Mucosa of rectum (tissue), 2 donors: ENCODE results near the gene STRBP.
"Not testable (repeated sequence)": the region's sequence is repeated elsewhere in the genome, so short reads cannot be mapped to it uniquely, and the experiment has no call there.

Source experiments
- H3K27ac ChIP-seq, 2 donors: one replicate each; pipeline ENCODE4 v1.7.0; 2013; ENCODE audit warnings: inconsistent platforms in 2 of 2, low read depth in 2 of 2, low read length in 2 of 2
- H3K27me3 ChIP-seq, 2 donors: one replicate each; pipeline ENCODE4 v1.7.0; 2013; ENCODE audit warnings: low read length in 2 of 2; ENCODE audit not compliant: control insufficient read depth in 2 of 2, insufficient read depth in 2 of 2
- H3K36me3 ChIP-seq, 2 donors: one replicate each; pipeline ENCODE4 v1.7.0; 2013; ENCODE audit warnings: low read length in 2 of 2; ENCODE audit not compliant: control insufficient read depth in 2 of 2, insufficient read depth in 2 of 2
- H3K4me1 ChIP-seq, 2 donors: one replicate each; pipeline ENCODE4 v1.7.0; 2013; ENCODE audit warnings: low read length in 2 of 2, mild to moderate bottlenecking in 1 of 2; ENCODE audit not compliant: control insufficient read depth in 2 of 2, insufficient read depth in 2 of 2
- H3K4me3 ChIP-seq, 2 donors: one replicate each; pipeline ENCODE4 v1.7.0; 2013; ENCODE audit warnings: low read length in 2 of 2
- H3K9ac ChIP-seq, 2 donors: one replicate each; pipeline ENCODE4 v1.7.0; 2013; ENCODE audit warnings: low read length in 2 of 2, low read depth in 1 of 2, mild to moderate bottlenecking in 1 of 2
- H3K9me3 ChIP-seq, 2 donors: one replicate each; pipeline ENCODE4 v1.7.0; 2013; ENCODE audit warnings: low read length in 2 of 2; ENCODE audit not compliant: control insufficient read depth in 2 of 2
- donor health status: healthy.
- donor health status: Normal muscosa, but diverticular disease.

STRBP gene

DNA sequence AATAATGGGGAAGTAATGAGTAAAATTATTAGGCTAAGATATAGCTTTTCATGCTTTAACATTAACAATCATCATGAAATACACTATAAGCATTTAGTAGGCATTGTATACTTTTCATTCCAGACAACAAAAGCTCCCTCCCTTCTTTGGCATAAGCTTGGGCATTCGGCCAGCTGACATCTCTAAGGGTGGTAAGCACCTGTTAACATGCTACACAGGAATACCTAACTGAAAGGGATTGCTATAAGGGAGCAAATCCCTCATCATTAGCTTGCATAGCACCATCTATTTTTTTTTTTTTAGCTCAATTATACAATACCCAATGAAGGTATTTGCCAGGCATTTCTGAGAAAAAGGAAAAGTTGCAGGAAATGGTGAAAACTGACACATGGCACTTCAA lies 16.6 kb downstream of the STRBP start:
- H3K9me3 ChIP-seq: no peaks in the 10 kb centered on the region
- no peaks in the 10 kb centered on the region for H3K27me3 ChIP-seq
- H3K4me1 ChIP-seq: peaks cover 7 to 9% of the 10 kb centered on the region in 2 donors
- no peaks in the 10 kb centered on the region for H3K36me3 ChIP-seq
- no peak overlapping the region for H3K4me3 ChIP-seq
- H3K9ac ChIP-seq: no peak overlapping the region
- no peak overlapping the region for H3K27ac ChIP-seq

DNA sequence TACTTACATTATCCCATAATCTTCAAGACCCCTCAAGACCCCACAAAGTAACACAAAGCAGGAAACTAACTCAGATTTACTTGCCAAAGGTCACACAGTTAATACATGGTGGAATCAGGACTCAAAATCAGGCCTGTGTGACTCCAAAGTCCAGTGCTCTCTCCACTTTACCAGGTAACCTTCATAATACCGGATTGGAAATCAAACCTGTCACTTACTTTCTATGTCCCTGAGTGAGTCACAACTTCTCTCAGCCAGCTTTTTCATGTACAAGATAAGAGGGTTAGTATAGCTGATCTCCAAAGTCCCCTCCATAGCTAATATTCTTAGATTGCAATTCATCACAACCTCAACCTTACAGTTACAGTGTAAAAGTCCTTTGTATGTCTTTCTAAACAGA lies 17.1 kb downstream of the STRBP start:
- no peaks in the 10 kb centered on the region for H3K36me3 ChIP-seq
- peaks cover 8 to 9% of the 10 kb centered on the region in 2 donors for H3K4me1 ChIP-seq
- H3K27me3 ChIP-seq: no peaks in the 10 kb centered on the region
- H3K9me3 ChIP-seq: no peaks in the 10 kb centered on the region
- no peak overlapping the region for H3K4me3 ChIP-seq
- no peak overlapping the region for H3K27ac ChIP-seq
- no peak overlapping the region for H3K9ac ChIP-seq

DNA sequence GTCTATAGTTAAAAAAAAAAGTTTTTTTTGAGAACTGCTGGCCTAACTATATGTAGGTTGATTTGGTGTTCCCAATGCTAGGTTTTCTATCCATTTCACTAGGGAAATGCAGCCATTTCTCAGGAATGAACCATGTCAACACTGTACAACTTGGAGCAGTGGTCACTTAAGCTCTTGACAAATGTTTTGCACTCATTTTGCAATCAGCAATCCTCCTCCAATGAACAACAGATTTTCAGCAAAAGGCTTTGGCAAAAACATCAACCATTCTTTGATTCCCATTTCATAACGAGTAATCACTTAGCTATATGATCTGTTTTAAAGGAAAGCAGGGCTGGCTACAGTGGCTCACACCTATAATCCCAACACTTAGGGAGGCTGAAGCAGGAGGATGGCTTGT lies 17.9 kb downstream of the STRBP start:
- no peaks in the 10 kb centered on the region for H3K9me3 ChIP-seq
- H3K9ac ChIP-seq: no peak overlapping the region
- peaks cover 9 to 10% of the 10 kb centered on the region in 2 donors for H3K4me1 ChIP-seq
- H3K27ac ChIP-seq: no peak overlapping the region
- no peaks in the 10 kb centered on the region for H3K36me3 ChIP-seq
- H3K27me3 ChIP-seq: no peaks in the 10 kb centered on the region
- no peak overlapping the region for H3K4me3 ChIP-seq

DNA sequence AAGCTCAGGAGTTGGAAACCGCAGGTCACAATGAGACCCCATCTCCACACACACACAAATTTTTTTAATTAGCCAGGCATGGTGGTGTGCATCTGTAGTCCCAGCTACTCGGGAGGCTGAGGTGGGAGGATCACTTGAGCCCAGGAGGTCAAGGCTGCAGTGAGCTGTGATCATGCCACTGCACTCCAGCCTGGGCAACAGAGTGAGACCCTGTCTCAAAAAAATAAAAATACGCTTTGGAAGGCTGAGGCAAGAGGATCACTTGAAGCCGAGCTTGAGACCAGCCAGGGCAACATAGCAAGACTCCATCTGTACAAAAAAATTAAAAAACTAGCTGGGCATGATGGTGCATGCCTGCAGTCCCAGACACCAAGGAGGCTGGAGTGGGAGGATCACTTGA lies 19.2 kb downstream of the STRBP start:
- not testable (repeated sequence) for H3K27ac ChIP-seq, H3K4me3 ChIP-seq, H3K9ac ChIP-seq, H3K9me3 ChIP-seq, H3K27me3 ChIP-seq, H3K36me3 ChIP-seq, H3K4me1 ChIP-seq

DNA sequence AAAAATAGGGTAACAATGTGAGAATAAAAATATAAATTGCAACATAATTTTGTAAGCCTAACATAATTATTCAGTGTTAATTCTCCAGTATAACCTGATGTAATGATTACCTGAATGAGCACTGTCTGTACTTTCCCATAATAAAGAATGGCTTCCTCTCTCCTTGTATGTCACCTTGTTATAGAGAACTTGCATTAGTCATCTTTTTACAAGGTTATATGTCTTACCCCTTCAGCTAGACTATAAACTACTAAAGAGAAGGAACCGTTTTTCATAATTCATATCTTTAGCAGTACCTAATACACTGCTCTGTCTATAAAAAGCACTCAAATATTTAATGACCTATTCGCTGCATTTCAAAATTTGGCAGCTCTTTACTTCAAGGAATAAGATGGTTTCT lies 19.8 kb downstream of the STRBP start:
- no peaks in the 10 kb centered on the region for H3K27me3 ChIP-seq
- no peaks in the 10 kb centered on the region for H3K36me3 ChIP-seq
- H3K4me3 ChIP-seq: no peak overlapping the region
- no peaks in the 10 kb centered on the region for H3K9me3 ChIP-seq
- H3K4me1 ChIP-seq: peaks cover 9 to 10% of the 10 kb centered on the region in 2 donors
- H3K27ac ChIP-seq: no peak overlapping the region
- no peak overlapping the region for H3K9ac ChIP-seq

DNA sequence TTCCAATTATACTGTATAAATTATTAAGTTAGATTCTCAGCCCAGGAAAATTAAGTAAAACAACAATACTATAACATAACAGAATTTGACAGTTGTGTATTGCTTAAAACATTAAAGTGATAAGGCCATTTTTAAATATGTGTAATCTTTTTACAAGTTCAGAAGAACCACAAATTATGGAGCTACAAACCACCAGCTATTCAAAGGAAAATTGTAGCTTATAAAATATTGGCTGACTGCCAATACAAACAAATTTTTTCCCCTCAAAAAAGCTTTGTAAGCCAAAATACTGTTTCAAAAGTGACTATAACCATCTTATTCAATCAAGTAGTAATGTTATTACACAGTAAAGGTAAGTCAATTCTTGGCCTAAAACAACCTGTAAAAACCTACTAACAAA lies 21.9 kb downstream of the STRBP start:
- Histone ChIP-seq H3K9ac (no peak overlapping the region), H3K36me3 (no peaks in the 10 kb centered on the region), H3K27me3 (no peaks in the 10 kb centered on the region), H3K27ac (no peak overlapping the region), H3K9me3 (no peaks in the 10 kb centered on the region), H3K4me3 (no peak overlapping the region), H3K4me1 (peaks cover 0 to 10% of the 10 kb centered on the region in 2 donors)

DNA sequence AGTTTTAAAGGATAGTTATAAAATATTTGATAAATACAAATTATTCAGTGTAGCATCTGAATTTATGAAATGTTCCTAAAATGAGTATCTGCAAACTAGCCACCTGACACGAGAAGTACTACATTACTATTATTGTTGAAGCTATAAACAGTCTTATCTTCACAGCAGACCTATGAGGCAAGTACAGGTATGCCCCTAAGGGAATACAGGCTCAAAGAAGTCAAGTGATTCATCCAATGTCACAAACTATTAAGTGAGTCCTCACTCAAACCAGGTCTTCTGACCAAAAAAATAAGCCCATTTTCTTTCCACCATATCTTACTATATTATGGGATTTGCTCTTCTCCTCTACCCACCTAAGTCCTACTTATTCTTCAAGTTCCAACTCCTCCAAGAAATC lies 28.7 kb downstream of the STRBP start:
- Histone ChIP-seq H3K9me3 (no peaks in the 10 kb centered on the region), H3K4me3 (no peak overlapping the region), H3K36me3 (no peaks in the 10 kb centered on the region), H3K9ac (no peak overlapping the region), H3K27me3 (no peaks in the 10 kb centered on the region), H3K27ac (no peak overlapping the region), H3K4me1 (peaks cover 0 to 2% of the 10 kb centered on the region in 2 donors)

DNA sequence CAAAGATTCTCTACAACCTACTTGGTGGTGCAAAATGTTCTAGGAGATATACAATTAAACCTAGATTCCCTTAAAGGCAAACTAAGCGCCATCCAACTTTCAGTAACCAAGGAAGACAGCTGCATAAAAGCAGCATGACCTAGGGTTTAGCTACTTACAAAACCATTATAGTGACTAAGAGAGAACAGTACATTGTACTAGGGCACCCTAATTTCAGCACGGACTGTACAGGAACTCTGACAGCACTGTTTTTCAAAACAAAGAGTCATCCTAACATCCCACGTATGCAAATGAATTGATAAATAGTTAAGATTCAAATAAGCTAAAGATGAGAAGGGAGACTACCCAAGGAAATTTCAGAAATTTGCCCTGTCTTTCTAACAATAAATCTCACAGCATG lies 30.0 kb downstream of the STRBP start:
- H3K27me3 ChIP-seq: no peaks in the 10 kb centered on the region

DNA sequence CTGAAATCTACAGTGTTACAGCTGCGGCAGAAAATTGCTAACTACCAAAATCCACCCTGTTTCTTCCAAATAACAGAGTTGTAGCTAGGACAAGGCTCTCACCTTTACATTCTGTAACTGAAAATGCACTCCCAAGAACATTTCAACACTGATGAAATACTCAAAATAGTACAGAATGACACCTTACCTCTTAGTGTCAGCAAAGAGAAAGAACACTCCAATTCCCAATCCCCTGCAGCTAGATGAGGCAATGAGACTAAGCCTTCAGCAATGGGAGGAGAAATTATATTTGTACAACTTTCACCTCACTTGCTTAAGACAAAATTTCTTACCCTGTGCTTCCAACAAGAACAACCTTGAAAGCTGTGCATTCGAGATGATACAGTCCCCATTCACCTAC lies 31.2 kb downstream of the STRBP start:
- H3K4me1 ChIP-seq: peaks cover 0 to 2% of the 10 kb centered on the region in 2 donors
- H3K27me3 ChIP-seq: no peaks in the 10 kb centered on the region
- no peak overlapping the region for H3K27ac ChIP-seq
- H3K9me3 ChIP-seq: no peaks in the 10 kb centered on the region
- no peak overlapping the region for H3K9ac ChIP-seq
- no peak overlapping the region for H3K4me3 ChIP-seq
- H3K36me3 ChIP-seq: no peaks in the 10 kb centered on the region

More for the DNA sequence above, 30.0 kb downstream of the STRBP start:
- no peak overlapping the region for H3K27ac ChIP-seq
- no peak overlapping the region for H3K4me3 ChIP-seq
- H3K36me3 ChIP-seq: no peaks in the 10 kb centered on the region
- no peak overlapping the region for H3K9ac ChIP-seq
- no peaks in the 10 kb centered on the region for H3K9me3 ChIP-seq
- peaks cover 0 to 2% of the 10 kb centered on the region in 2 donors for H3K4me1 ChIP-seq

DNA sequence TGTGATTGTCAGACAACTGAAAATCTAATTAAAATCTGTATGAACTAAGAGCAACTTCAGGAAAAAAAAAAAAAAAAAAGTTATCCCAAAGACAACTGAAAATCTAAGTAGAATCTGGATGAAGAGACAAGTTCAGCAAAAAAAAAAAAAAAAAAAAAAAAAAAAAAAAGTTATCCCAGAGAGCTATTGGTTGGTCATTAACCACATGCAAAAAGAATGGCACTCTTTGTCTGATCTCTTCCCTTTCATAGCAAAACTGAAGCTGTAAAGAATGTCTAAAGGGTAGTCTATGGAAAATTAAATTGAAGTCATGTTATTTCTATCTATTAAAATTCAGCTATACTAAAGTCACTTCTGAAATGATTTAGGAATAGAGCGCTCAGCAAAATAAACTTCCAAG lies 32.9 kb downstream of the STRBP start:
- Histone ChIP-seq H3K9ac (no peak overlapping the region), H3K9me3 (no peaks in the 10 kb centered on the region), H3K27ac (no peak overlapping the region), H3K4me1 (peaks cover 0 to under 1% of the 10 kb centered on the region in 2 donors), H3K4me3 (no peak overlapping the region), H3K36me3 (no peaks in the 10 kb centered on the region), H3K27me3 (no peaks in the 10 kb centered on the region)

DNA sequence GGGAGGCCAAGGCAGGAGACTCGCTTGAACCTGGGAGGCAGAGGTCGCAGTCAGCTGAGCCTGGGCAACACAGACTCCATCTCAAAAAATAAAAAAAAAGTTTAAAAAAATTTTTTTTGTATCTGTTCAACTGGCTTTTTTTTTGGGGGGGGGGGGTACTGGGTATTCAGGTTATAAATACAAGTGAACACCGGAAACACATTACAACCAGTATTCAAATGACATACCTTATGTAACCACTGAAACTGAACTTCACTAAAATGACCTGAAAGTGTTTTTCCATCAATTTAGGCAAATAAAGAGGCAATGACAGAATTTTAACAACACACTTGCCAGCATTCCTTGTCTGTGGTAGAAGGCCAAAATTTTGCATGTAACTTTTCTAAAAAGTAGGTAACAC lies 33.5 kb downstream of the STRBP start:
- Histone ChIP-seq H3K36me3 (no peaks in the 10 kb centered on the region), H3K27me3 (no peaks in the 10 kb centered on the region), H3K9me3 (no peaks in the 10 kb centered on the region), H3K4me1 (no peaks in the 10 kb centered on the region), H3K9ac (no peak overlapping the region), H3K4me3 (no peak overlapping the region), H3K27ac (no peak overlapping the region)
